Panc1 (cell line): ENCODE measurements around the gene GDAP1L1. TPM values are rescaled to one million over a fixed set of nuclear protein-coding genes. Genes with fewer than 3 reads are reported as not detected.

ENCODE experiments used
- ATAC-seq: fragments of 200-7000 bp; cut with Tn5 transposase; 2 replicates; pipeline ENCODE4 v1.9.1; 2020; ENCODE audit warnings: mild to moderate bottlenecking, moderate library complexity
- BruUV-seq: library from RNA; stranded (reverse); fragments of 400-500 nt; replicated peaks from 2 replicates; lab custom pipeline; 2021; lab: Mats Ljungman, UMichigan
- CTCF ChIA-PET: fragments of 300-600 bp; sonication (Branson Sonifier 250); formaldehyde crosslinking; loops from one replicate; lab custom pipeline; 2022; ENCODE audit warnings: antibody characterized with exemption; lab: Charles Lee
- POLR2A ChIA-PET: fragments of 300-600 bp; sonication (Branson Sonifier 250); formaldehyde crosslinking; loops from one replicate; lab custom pipeline; 2022; ENCODE audit warnings: antibody characterized with exemption; lab: Charles Lee
- DNase-seq: peaks from one replicate; pipeline ENCODE4 v3.0.0-alpha.2; 2010; ENCODE audit warnings: low read depth, low spot score
- H3K27ac ChIP-seq: 2 replicates; pipeline ENCODE4 v1.5.1; 2011; ENCODE audit warnings: mild to moderate bottlenecking, low read length, inconsistent platforms
- H3K27me3 ChIP-seq: fragments of 200-500 bp; sonication (Bioruptor generic); 2 replicates; pipeline ENCODE4 v1.6.0; 2014; ENCODE audit warnings: low read length, inconsistent platforms; ENCODE audit not compliant: control insufficient read depth, insufficient read depth
- H3K36me3 ChIP-seq: fragments of 200-500 bp; sonication (Bioruptor generic); 2 replicates; pipeline ENCODE4 v1.5.1; 2014; ENCODE audit warnings: inconsistent platforms, mild to moderate bottlenecking, low read length, moderate library complexity; ENCODE audit not compliant: control insufficient read depth, insufficient read depth
- H3K4me1 ChIP-seq: 2 replicates; pipeline ENCODE4 v1.5.1; 2011; ENCODE audit warnings: inconsistent platforms, mild to moderate bottlenecking, low read length, moderate library complexity; ENCODE audit not compliant: control insufficient read depth, insufficient read depth
- H3K4me3 ChIP-seq, 2 experiments: 2 replicates each; pipeline ENCODE4 v1.5.1; 2011 to 2012; ENCODE audit warnings: low read depth in 2 of 2, low read length in 2 of 2, mild to moderate bottlenecking in 2 of 2, inconsistent platforms in 1 of 2, moderate library complexity in 1 of 2
- H3K9me3 ChIP-seq: fragments of 200-500 bp; sonication (Bioruptor generic); 2 replicates; pipeline ENCODE4 v1.5.1; 2014; ENCODE audit warnings: low read depth, mild to moderate bottlenecking, inconsistent platforms, low read length, moderate library complexity; ENCODE audit not compliant: control insufficient read depth, insufficient read depth
- CTCF ChIP-seq: fragments of 450-650 bp; IDR thresholded peaks from 2 replicates; pipeline ENCODE4 v1.5.1; 2017; ENCODE audit warnings: mild to moderate bottlenecking
- POLR2AphosphoS5 ChIP-seq: IDR thresholded peaks from 2 replicates; pipeline ENCODE4 v1.6.1; 2012; ENCODE audit warnings: mild to moderate bottlenecking, low read depth, low read length, moderate library complexity
- REST ChIP-seq, 2 experiments: IDR thresholded peaks; 2 replicates each; pipeline ENCODE4 v1.6.1; 2011 to 2012; ENCODE audit warnings: low read depth in 2 of 2, control low read depth in 1 of 2, low read length in 1 of 2, mild to moderate bottlenecking in 1 of 2, moderate library complexity in 1 of 2; ENCODE audit not compliant: insufficient read depth in 1 of 2
- SIN3A ChIP-seq: IDR thresholded peaks from 2 replicates; pipeline ENCODE4 v1.6.1; 2012; ENCODE audit warnings: low read depth, mild to moderate bottlenecking, low read length, moderate library complexity, borderline replicate concordance; ENCODE audit not compliant: insufficient read depth
- TCF7L2 ChIP-seq: IDR thresholded peaks from 2 replicates; pipeline ENCODE4 v1.6.1; 2011; ENCODE audit warnings: mild to moderate bottlenecking, low read depth, low read length, inconsistent platforms
- in situ Hi-C: cut with HindIII; loops from 2 replicates; pipeline ENCODE4 v1.10.0; 2016; ENCODE audit warnings: low sequenced_read_pairs, low pct_unique_long_range_greater_than_20kb
- intact Hi-C: fragments of 100-400 bp; cut with micrococcal nuclease; formaldehyde crosslinking; loops from one replicate; pipeline ENCODE4 v1.10.0; 2022; ENCODE audit not compliant: unreplicated experiment
- total RNA-seq: library from RNA; stranded (reverse); gene quantifications from one replicate; pipeline ENCODE4 v1.2.1, GENCODE V29; 2021; ENCODE audit not compliant: unreplicated experiment

GDAP1L1 gene
- total RNA-seq, 1 experiment from 2014 or later, result not detected

DNA sequence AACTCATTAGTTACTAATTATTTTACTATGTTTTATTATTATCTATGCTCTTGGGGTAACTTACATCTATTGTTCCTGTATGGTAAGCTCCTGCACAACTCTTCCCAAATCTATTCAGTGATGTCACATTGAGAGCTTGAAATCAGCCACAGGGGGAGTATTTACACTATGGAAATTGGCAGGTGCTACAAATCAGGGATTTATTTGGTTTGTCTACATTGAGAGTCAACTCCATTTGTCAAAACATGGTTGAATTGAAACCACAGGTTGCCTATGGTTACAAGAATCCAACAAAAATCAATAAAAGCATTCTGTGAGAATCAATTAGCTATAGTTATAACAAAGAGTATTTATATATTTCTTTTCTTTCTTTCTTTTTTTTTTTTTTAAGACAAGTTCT is 67.8 kb downstream of the GDAP1L1 start:
- TF ChIP-seq POLR2AphosphoS5, result no peak
- no peak for TF ChIP-seq TCF7L2
- TF ChIP-seq REST (IDR thresholded peaks at IDR 0.05; ENCODE audit: insufficient read depth in 1 of 2, low read depth in 2 of 2, low read length in 1 of 2), result no peak
- TF ChIP-seq CTCF, result no peak
- no peak for TF ChIP-seq SIN3A
- peaks cover 3% of the 10 kb centered on the region; the same call in 1 of the 2 replicates for H3K4me1 ChIP-seq
- no peak for ATAC-seq
- ChIA-PET POLR2A (interaction anchor here (0.7 kb wide), 1 partner anchor 60 kb away, joined by 7 read pairs; no protein-coding TSS in a partner anchor), CTCF (interaction anchor here (0.7 to 1.6 kb wide), 3 partner anchors 60 to 146 kb away, joined by 3 to 5 read pairs (median 5); no protein-coding TSS in a partner anchor)
- no TSS peak for BruUV-seq
- no peaks in the 10 kb centered on the region for H3K9me3 ChIP-seq
- H3K27me3 ChIP-seq, result no peaks in the 10 kb centered on the region
- no peak for DNase-seq
- no peak overlapping the region for H3K27ac ChIP-seq
- H3K4me3 ChIP-seq, result no peak overlapping the region
- intact Hi-C loops, result loop anchor here (10.0 kb wide), 1 partner anchor 150 kb away; no protein-coding TSS in a partner anchor
- in situ Hi-C loops, result no loop called here
- H3K36me3 ChIP-seq, result no peaks in the 10 kb centered on the region

DNA sequence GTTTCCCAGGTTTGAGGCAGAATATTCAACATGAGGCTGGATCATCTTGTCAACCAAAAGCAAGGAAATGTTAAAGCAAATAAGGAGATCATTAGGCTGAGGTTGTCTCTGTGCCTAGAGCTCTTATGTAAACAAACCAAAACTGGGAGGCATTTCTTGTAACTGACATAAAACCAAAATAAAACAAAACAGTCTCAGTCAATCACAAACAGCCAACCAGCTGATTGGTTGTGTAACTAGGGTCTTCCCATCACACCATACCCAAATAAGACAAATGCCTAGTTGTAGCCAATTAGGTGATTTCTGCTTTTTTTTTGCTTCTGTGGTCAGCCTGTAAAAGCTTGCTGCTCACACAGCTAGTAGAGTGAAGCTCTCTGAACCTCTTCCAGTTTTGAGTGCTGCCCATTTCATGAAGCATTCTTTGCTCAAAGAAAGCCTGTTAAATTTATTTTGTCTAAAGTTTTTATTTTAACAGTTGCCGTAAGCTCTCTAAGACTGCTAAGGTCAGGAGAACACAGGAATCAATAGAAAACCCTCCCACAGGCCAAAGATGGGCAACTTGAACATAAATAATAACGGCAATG is 72.8 kb downstream of the GDAP1L1 start:
- no peaks in the 10 kb centered on the region for H3K27me3 ChIP-seq
- no peaks in the 10 kb centered on the region for H3K4me1 ChIP-seq
- H3K36me3 ChIP-seq, result no peaks in the 10 kb centered on the region
- no peak overlapping the region for H3K27ac ChIP-seq
- no peak for TF ChIP-seq REST (IDR thresholded peaks at IDR 0.05; ENCODE audit: insufficient read depth in 1 of 2, low read depth in 2 of 2, low read length in 1 of 2)
- TF ChIP-seq CTCF, result no peak
- TF ChIP-seq SIN3A, result no peak
- no peak for TF ChIP-seq TCF7L2
- no peak for TF ChIP-seq POLR2AphosphoS5
- ChIA-PET CTCF (interaction anchor here (1.0 kb wide), 1 partner anchor 103 kb away, joined by 3 read pairs; no protein-coding TSS in a partner anchor), POLR2A (interaction anchor here (0.9 kb wide), 1 partner anchor 155 kb away, joined by 4 read pairs; the partner anchor contains the start of gene TTPAL)
- no peak for DNase-seq
- ATAC-seq, result no peak
- in situ Hi-C loops, result no loop called here
- no TSS peak for BruUV-seq
- H3K4me3 ChIP-seq, result no peak overlapping the region
- intact Hi-C loops, result loop anchor here (10.0 kb wide), 1 partner anchor 145 kb away; no protein-coding TSS in a partner anchor
- H3K9me3 ChIP-seq, result no peaks in the 10 kb centered on the region
